Cardiac fibroblast (primary cell): ENCODE results near the gene DGKD.

Experiments
- DNase-seq, 2 donors: peaks; one replicate each; pipeline versions ENCODE4 v3.0.0 to v3.0.0-alpha.2; 2010; ENCODE audit warnings: low read depth in 2 of 2
- H3K4me3 ChIP-seq, 2 donors: replicated peaks in 1 of 2; 1 replicate in 1 of 2; 2 replicates in 1 of 2; pipeline ENCODE4 v1.5.1; 2011; ENCODE audit warnings: low read depth in 2 of 2, low read length in 2 of 2, mild to moderate bottlenecking in 2 of 2, moderate library complexity in 1 of 2
- TF ChIP-seq, protein P1 (sequence below): IDR thresholded peaks from one replicate; pipeline ENCODE4 v1.5.1; 2011; ENCODE audit warnings: low read depth, mild to moderate bottlenecking, low read length, inconsistent platforms

DGKD gene

GRCh38 chr2:233319256-233319655 lies 35.0 kb upstream of the DGKD start:
- TF ChIP-seq, protein P1, sequence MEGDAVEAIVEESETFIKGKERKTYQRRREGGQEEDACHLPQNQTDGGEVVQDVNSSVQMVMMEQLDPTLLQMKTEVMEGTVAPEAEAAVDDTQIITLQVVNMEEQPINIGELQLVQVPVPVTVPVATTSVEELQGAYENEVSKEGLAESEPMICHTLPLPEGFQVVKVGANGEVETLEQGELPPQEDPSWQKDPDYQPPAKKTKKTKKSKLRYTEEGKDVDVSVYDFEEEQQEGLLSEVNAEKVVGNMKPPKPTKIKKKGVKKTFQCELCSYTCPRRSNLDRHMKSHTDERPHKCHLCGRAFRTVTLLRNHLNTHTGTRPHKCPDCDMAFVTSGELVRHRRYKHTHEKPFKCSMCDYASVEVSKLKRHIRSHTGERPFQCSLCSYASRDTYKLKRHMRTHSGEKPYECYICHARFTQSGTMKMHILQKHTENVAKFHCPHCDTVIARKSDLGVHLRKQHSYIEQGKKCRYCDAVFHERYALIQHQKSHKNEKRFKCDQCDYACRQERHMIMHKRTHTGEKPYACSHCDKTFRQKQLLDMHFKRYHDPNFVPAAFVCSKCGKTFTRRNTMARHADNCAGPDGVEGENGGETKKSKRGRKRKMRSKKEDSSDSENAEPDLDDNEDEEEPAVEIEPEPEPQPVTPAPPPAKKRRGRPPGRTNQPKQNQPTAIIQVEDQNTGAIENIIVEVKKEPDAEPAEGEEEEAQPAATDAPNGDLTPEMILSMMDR, result no peak
- DNase-seq, result no peak
- H3K4me3 ChIP-seq, result no peak overlapping the region

- H3K4me3 ChIP-seq, result no peak overlapping the region
- TF ChIP-seq, protein P1, result no peak
- no peak for DNase-seq
Measured at GRCh38 chr2:233320470-233320869, 33.8 kb upstream of the DGKD start.

DNA sequence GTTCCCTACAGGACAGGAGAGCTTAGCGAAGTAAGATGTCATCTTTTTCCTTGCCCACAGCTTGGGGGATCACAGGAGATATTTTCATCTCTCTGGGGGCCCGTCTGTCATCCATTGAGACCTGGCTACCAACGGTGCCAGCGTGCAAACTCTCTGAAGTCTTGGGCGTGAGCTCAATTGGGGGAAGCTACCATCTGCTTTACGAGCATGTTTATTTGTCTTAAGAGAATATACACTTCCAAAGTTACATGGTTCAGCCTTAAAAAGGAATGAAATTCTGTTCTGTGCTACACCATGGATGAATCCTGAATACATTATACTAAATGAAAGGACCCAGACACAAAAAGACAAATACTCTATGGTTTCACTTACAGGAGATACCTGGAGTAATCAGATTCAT lies 33.1 kb upstream of the DGKD start:
- TF ChIP-seq, protein P1, result no peak
- no peak for DNase-seq

GRCh38 chr2:233323851-233324250 lies 30.4 kb upstream of the DGKD start:
- DNase-seq, result no peak
- TF ChIP-seq, protein P1, result no peak
- no peak overlapping the region for H3K4me3 ChIP-seq

More for the DNA sequence above, 33.1 kb upstream of the DGKD start:
- no peak overlapping the region for H3K4me3 ChIP-seq

DNA sequence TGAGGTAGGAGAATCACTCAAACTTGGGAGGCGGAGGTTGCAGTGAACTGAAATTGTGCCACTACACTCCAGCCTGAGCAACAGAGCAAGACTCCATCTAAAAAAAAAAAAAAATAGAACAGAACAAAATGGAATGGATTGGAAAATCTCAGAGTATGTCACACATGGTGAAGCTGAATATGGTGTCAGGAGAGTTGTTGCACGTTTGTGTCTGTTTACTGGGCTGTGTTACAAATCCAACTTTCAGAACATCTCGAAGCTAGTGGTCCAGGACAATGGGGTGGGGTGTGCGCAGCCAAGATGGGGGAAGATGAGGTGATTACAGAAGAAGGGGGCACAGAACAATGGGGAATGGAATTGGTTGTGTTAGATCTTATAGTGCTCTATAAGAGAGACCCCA lies 29.0 kb upstream of the DGKD start:
- no peak for DNase-seq
- H3K4me3 ChIP-seq, result no peak overlapping the region
- TF ChIP-seq, protein P1, result no peak

- no peak for DNase-seq
- no peak overlapping the region for H3K4me3 ChIP-seq
- TF ChIP-seq, protein P1, result no peak
Measured at GRCh38 chr2:233325814-233326213, 28.5 kb upstream of the DGKD start.

GRCh38 chr2:233326500-233326899 lies 27.8 kb upstream of the DGKD start:
- no peak for DNase-seq
- TF ChIP-seq, protein P1, result no peak
- no peak overlapping the region for H3K4me3 ChIP-seq
